ENCODE data around the gene DYNC1I1.

DYNC1I1 gene

DNA sequence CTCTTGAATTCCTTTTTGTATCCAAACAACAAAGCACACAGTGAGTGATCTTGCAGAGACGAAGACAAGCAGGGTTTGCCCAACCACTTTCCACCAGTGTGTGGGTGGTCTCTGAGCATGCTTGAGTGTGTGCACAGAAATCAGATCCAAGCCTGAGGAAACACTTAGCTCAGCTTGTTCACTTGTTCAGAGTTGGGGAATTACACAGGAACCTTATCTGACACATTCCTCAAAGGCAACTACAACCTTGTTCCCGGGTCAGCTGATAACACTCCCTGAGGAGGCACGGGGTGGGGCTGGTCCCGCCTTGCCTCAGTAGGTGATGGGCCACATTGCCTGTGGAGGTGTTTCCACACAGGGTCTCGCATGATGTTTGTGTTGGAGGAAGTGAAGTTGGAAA, 216.9 kb downstream of the DYNC1I1 start:
- no peaks in the 10 kb centered on the region for H3K27me3 ChIP-seq
- TF ChIP-seq, protein P1, sequence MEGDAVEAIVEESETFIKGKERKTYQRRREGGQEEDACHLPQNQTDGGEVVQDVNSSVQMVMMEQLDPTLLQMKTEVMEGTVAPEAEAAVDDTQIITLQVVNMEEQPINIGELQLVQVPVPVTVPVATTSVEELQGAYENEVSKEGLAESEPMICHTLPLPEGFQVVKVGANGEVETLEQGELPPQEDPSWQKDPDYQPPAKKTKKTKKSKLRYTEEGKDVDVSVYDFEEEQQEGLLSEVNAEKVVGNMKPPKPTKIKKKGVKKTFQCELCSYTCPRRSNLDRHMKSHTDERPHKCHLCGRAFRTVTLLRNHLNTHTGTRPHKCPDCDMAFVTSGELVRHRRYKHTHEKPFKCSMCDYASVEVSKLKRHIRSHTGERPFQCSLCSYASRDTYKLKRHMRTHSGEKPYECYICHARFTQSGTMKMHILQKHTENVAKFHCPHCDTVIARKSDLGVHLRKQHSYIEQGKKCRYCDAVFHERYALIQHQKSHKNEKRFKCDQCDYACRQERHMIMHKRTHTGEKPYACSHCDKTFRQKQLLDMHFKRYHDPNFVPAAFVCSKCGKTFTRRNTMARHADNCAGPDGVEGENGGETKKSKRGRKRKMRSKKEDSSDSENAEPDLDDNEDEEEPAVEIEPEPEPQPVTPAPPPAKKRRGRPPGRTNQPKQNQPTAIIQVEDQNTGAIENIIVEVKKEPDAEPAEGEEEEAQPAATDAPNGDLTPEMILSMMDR (IDR thresholded peaks at IDR 0.05; ENCODE audit: low read depth, low read length), result no peak
- DNase-seq, result no peak
- H3K4me3 ChIP-seq (ENCODE audit: low read depth, low read length), result no peak overlapping the region
- H3K4me1 ChIP-seq, result no peaks in the 10 kb centered on the region
- H3K36me3 ChIP-seq, result no peaks in the 10 kb centered on the region
- no peaks in the 10 kb centered on the region for H3K9me3 ChIP-seq

DNA sequence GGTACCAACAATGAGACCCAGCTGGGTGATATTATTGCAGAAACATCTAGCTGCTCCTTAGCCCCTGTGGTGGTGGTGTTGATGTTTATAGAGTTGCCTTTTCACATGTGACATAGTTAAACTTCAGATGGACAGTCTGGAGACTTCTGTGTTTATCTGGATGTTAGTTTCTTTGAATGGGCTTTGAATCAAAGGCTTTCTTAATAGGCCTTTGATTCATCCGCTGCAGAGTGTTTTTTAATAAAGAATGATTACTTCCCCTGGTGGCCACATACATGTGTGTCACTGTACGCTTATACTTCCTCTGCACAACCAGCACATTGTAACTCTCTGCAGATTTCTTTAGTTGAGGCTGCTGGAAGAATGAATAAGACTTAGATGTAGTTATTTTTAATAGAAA, 221.0 kb downstream of the DYNC1I1 start:
- DNase-seq, result no peak
- Histone ChIP-seq H3K9me3 (no peaks in the 10 kb centered on the region), H3K27me3 (no peaks in the 10 kb centered on the region), H3K4me1 (no peaks in the 10 kb centered on the region), H3K4me3 (ENCODE audit: low read depth, low read length) (no peak overlapping the region), H3K36me3 (no peaks in the 10 kb centered on the region)
- TF ChIP-seq, protein P1 (IDR thresholded peaks at IDR 0.05; ENCODE audit: low read depth, low read length), result peak; percentile 24; the same call in 1 of the 2 replicates

- Histone ChIP-seq H3K4me3 (ENCODE audit: low read depth, low read length) (no peak overlapping the region), H3K9me3 (no peaks in the 10 kb centered on the region), H3K36me3 (no peaks in the 10 kb centered on the region), H3K27me3 (no peaks in the 10 kb centered on the region), H3K4me1 (no peaks in the 10 kb centered on the region)
- no peak for DNase-seq
- TF ChIP-seq, protein P1 (IDR thresholded peaks at IDR 0.05; ENCODE audit: low read depth, low read length), result no peak
Measured at GRCh38 chr7:95996174-95996573, 223.8 kb downstream of the DYNC1I1 start.

DNA sequence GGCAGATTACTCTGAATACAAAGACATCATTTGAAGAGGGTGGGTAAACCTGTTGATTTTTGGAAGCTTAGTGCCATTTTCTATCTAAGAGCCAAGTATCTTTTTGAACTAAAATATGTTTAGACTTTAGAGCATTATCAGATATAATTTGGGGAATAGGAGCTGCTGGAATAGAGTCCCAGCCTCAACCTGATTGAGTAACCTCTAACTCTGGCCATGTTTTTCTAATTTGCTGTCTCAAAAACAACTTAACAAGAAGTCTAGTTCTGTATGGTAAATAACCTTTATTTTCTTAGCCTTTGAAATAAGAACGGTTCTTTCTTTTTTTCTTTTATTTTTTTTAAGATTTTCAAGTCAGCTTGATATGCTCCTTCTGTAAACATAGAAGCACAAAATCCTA, 224.5 kb downstream of the DYNC1I1 start:
- Histone ChIP-seq H3K4me3 (ENCODE audit: low read depth, low read length) (no peak overlapping the region), H3K9me3 (no peaks in the 10 kb centered on the region), H3K4me1 (no peaks in the 10 kb centered on the region), H3K27me3 (no peaks in the 10 kb centered on the region), H3K36me3 (no peaks in the 10 kb centered on the region)
- no peak for DNase-seq
- TF ChIP-seq, protein P1 (IDR thresholded peaks at IDR 0.05; ENCODE audit: low read depth, low read length), result no peak

DNA sequence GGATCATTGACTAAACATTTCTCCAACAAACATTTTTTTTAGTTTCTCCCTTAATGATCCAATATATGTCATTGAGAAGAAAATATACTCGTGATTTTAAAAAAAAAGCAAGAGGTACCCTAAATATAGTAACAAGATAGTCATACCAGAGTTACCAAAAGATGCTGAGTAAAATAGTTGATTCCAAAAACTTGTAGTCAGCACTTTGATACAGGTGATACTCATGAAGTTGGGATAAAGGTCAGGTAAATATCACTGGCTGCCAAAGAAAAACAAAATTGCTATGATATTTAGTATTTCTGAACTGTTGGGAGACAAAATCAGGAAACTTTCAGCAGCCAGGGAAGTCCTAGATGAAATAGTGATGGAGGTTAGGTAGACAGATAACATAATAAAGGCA, 225.3 kb downstream of the DYNC1I1 start:
- Histone ChIP-seq H3K4me1 (no peaks in the 10 kb centered on the region), H3K36me3 (no peaks in the 10 kb centered on the region), H3K9me3 (no peaks in the 10 kb centered on the region), H3K27me3 (no peaks in the 10 kb centered on the region), H3K4me3 (ENCODE audit: low read depth, low read length) (no peak overlapping the region)
- TF ChIP-seq, protein P1 (IDR thresholded peaks at IDR 0.05; ENCODE audit: low read depth, low read length), result no peak
- DNase-seq, result no peak

DNA sequence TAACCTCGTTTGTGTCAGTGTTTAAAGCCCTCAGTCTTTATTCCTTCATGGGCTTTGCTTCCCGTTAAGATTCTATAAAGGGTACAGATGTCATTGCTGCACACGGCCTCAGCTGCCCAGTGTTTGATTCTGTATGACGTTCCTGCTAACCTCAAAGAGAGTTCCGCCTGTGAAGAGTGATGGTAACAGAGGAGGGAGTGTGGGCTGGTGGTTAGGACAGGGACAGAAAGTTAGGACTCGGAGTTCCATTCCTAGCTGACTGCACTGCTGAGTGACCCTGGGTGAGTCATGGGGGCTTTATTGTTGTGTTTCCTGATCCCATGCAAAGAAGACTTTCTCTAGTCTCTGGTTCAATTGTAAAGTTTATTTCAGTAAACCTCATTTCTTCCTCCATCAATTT, 227.1 kb downstream of the DYNC1I1 start:
- no peaks in the 10 kb centered on the region for H3K27me3 ChIP-seq

More for the DNA sequence above, 227.1 kb downstream of the DYNC1I1 start:
- TF ChIP-seq, protein P1 (IDR thresholded peaks at IDR 0.05; ENCODE audit: low read depth, low read length), result no peak
- Histone ChIP-seq H3K36me3 (no peaks in the 10 kb centered on the region), H3K4me1 (no peaks in the 10 kb centered on the region), H3K9me3 (no peaks in the 10 kb centered on the region), H3K4me3 (ENCODE audit: low read depth, low read length) (no peak overlapping the region)
- no peak for DNase-seq

Measured in BE2C (cell line).